GM21528 (cell line): ENCODE measurements around the gene MMP19.
"Not testable (repeated sequence)": the region's sequence is repeated elsewhere in the genome, so short reads cannot be mapped to it uniquely, and the experiment has no call there.

ENCODE experiments used
- ATAC-seq: cut with Tn5 transposase; IDR thresholded peaks from one replicate; pipeline ENCODE4 v1.9.1; 2021; ENCODE audit warnings: mild to moderate bottlenecking, moderate library complexity; ENCODE audit not compliant: unreplicated experiment, low FRiP score

Gene MMP19, protein sequence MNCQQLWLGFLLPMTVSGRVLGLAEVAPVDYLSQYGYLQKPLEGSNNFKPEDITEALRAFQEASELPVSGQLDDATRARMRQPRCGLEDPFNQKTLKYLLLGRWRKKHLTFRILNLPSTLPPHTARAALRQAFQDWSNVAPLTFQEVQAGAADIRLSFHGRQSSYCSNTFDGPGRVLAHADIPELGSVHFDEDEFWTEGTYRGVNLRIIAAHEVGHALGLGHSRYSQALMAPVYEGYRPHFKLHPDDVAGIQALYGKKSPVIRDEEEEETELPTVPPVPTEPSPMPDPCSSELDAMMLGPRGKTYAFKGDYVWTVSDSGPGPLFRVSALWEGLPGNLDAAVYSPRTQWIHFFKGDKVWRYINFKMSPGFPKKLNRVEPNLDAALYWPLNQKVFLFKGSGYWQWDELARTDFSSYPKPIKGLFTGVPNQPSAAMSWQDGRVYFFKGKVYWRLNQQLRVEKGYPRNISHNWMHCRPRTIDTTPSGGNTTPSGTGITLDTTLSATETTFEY

DNA sequence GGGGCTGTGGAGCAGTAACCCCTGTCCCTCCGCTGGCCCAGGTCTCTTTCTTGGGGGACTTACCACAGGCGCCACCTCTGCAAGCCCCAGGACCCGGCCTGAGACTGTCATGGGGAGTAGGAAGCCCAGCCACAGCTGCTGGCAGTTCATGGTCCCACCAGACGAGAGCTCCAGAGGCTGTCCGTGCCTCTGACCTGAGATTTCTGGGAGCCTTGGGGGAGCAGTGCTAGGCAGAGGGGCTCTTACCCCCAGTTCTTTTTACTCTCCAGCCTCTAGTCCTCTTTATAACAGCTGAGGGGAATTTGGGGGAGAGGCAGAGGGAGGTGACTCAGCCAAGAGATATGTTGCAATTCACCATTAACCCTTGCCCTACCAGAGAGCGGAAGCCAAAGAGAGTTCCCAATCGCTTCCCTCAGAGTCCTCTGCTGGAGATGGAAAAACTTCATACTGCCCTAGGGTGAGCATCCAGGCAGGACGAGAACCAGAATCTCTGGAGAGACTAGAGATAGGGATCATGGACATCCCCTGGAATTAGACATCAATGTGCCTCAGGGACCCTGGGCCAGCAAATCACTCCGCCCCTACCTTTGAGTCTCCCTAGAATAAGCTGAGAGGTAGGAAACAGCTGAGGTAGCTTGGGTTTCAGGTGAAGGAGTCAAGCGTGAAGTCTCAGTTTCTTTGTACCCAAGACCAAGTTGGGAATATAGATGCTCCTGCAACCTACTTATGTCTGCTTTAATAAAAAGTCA, at the start of gene MMP19:
TSS of gene MMP19 (minus strand) at position 256 of the 749 bp plus-strand sequence. CDS start at position 150, 106 bp downstream.
- ATAC-seq = no peak

DNA sequence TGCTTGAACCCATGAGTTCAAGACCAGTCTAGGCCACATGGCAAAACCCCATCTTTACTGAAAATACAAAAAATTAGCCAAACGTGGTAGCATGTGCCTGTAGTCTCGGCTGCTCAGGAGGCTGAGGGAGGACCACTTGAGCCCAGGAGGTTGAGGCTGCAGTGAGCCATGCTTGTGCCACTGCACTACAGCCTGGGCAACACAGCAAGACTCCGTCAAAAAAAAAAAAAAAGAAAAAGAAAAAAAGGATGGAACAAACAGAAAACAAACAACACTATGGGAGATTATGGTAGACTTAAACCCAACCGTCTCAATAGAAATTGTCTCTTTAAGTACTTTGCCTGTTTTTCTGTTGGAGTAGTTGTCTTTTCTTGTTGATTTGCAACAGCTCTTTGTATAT, 48.6 kb upstream of the MMP19 start:
- ATAC-seq = no peak

DNA sequence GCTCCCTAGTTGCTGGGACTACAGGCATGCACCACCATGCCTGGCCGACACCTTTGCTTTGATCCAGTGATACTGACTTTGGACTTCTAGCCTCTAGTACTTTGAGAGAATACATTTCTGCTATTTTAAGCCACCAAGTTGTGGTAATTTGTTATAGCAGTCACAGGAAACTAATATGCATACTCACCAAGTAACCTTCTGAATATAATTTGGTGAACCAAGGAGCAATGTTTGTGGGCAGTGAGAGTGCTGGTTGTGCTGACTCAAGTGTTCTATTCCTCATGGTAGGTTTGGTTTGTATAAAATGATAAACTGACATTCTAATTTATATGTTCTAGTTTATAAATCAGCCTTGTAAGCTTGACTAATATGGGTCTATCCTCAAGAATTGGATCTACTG, 42.4 kb upstream of the MMP19 start:
- ATAC-seq = no peak

DNA sequence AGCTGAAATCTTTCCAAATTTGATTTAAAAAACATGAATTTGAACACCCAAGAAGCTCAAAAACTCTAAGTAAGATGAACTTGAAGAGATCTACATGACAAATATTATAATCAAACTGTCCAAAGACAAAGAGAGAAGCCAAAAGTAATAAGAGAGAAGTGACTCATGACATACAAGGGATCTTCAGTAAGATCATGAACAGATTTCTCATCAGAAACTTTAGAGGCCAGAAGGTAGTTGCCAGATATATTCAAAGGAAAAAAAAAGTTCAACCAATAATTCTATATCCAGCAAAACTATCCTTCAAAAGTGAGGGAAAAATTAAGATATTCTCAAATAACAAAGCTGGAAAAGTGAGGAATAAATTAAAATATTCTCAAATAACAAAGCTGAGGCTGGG, 35.1 kb upstream of the MMP19 start:
- no peak for ATAC-seq

DNA sequence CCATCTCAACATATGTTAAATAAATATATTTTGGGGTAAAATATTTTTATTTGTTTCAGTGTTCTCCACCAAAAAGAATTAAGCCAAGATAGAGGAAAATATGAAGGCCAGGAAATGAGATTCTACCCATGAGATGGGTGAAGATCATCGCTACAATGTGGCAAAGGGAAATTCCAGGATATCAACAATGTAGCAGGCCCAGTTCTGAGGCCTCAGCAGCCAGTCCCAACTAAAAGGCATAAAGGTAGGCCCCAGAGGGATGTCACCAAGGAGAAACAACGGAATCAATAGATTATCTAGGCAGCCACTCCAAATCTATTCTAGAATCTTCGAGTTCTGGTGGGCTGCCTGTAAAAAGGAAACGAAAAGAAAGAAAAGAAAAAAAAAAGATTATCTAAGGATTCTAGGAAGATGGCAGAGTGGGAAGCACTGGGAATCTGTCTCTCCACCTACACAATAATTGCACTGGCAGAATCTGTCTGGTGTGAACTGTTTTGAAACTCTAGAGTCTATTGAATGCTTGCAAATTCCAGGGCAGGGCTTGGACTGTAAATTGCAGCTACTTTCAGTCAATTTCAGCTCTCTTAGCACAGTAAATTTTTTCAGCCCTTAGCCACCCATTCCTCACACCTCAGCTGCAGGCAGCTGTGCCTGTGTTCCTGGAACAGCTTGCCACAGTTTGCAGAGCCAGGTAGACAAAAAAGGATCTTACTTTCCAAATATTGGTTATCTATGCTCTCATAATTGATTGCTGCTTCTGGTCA, 33.1 kb upstream of the MMP19 start:
- ATAC-seq = no peak

DNA sequence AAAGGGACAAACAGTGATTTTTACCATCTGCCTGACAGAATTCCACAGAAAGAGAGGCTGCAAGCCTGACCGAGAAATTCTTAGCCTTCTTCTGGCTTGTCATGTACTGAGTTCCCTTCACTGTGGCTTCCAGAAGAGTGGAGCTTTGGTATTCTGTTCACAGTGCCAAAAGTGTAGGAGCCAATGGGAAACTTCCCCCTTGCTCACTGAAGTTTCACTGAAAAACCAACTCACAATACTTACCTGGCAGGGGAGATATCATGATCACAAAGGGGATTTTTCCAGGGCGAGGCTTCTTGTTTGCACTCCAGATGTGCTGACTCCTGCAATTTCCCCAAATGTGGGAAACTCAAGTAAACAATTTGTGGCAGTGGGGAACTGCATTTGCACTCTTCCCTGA, 31.7 kb upstream of the MMP19 start:
- ATAC-seq = no peak

DNA sequence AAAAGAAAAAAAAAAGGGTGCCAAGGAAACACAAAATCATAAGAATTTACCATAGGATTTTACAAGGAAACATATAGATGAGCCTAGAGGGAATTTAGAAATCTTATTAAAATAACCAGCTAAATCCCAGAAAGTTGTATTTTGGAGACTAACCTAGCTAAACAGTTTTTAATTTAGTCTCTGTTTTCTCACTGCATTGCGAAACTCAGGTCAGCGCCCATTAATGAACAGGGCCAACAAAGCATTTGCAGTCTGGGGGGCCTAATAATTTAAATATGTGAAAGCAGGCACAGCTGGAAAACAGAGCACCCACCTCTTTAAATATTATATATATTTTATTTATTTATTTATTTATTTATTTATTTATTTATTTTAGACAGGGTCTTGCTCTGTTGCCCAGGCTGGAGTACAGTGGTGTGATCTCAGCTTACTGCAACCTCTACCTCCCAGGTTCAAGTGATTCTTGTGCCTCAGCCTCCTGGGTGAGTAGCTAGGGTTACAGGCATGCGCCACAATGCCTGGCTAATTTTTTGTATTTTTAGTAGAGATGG, 23.8 kb upstream of the MMP19 start:
- not testable (repeated sequence) for ATAC-seq

DNA sequence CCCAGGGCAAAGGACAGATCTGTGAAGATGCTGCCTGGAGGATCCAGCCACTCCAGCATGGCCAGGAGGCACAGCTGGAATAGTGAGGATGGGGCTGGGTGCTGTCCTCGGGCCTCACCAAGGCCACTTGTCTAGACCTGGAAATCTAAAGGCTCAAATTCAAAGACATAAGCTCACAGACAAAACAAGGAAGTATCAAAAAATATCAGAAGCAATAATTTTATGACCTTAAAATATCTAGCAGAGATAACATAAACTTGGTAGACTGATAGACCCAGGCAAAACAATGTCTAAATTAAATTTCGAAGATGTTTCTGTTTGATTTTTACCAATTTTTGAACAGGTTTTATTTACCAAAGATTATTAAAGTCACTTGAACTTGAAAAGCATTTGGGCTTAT, 22.6 kb upstream of the MMP19 start:
- no peak for ATAC-seq

DNA sequence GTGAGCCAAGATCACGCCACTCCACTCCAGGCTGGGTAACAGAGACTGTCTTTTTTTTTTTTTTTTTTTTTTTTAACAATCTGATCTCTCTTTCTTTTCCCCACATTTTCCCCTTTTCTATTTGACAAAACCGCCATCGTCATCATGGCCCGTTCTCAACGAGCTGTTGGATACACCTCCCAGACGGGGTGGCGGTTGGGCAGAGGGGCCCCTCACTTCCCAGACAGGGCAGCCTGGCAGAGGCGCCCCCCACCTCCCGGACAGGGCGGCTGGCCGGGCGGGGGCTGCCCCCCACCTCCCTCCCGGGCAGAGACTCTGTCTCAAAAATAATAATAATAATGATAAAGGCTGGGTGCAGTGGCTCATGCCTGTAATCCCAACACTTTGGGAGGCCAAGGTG, 20.2 kb upstream of the MMP19 start:
- not testable (repeated sequence) for ATAC-seq

DNA sequence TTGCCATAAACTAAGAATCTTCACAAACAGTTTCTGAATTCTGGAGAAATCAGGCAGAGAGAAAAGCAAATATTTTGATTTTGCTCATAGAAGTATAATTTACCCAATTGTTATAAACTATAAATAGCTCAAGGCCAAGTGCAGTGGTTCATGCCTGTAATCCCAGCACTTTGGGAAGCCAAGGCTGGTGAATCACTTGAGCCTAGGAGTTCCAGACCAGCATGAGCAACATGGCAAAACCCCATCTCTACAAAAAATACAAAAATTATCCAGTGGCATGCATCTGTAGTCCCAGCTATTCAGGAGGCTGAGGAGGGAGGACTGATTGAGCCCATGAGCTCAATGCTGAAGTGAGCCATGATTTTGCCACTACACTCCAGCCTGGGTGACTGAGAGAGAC, 19.6 kb upstream of the MMP19 start:
- no peak for ATAC-seq

DNA sequence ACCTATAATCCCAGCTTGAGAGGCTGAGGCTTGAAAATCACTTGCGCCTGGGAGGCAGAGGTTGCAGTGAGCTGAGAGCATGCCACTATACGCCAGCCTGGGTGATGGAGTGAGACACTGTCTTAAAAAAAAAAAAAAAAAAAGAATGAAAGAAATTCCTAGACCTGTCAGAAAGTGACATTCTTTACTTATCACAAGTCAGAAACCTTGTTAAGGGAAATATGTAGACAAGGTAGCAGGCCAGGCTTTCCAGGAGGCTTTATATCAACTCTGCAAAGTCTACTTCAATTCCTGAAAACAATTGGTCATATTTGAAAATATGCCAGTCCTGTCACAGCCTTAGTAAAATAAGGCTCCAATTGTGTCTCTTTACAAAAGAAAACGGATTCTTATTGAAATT, 19.1 kb upstream of the MMP19 start:
- ATAC-seq = no peak

DNA sequence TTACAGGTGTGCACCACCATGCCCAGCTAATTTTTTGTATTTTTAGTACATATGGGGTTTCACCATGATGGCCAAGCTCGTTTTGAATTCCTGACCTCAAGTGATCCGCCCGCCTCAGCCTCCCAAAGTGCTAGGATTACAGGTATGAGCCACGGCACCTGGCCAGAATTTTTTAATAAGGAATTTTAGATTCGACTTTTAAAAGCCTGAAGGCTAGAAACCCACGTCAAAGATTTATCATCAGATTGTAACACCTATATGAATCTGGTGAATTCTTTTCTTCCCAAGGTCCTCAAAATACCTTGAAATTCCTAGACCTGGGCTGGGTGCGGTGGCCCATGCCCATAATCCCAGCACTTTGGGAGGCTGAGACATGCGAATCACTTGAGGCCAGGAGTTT, 18.7 kb upstream of the MMP19 start:
- ATAC-seq = no peak

DNA sequence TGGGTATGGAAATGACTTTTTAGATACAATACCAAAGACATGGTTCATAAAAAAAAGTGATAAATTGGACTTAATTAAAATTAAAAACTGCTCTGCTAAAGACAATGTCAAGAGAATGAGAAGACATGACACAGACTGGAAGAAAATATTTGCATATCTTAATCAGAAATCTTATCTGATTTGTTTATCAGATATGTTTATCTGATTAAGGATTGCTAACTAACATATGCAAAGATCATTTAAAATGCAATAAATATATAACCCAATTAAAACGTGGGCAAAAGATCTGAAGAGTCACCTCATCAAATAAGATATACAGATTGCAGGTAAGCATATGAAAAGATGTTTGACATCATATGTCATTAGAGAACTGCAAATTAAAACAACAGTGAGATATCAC, 10.0 kb upstream of the MMP19 start:
- no peak for ATAC-seq

DNA sequence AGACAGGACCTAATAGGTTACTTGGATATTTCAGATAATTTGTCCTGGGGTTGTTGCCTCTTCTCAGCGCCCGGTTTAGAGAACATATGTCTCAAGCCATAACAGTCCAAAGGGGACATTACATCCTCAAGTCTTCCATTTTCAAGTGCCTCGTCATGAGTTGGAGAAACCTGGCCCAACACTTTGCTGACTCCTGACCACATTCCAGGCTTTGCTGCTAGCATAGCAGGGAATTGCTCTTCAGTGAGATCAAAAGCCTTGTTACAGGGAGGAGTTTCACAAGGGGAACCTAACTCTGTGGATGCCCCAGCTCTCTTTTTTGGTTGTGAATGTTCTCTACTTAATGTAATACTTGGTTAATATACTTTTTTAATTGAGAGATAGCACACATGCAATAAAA, 8.2 kb upstream of the MMP19 start:
- ATAC-seq = no peak

DNA sequence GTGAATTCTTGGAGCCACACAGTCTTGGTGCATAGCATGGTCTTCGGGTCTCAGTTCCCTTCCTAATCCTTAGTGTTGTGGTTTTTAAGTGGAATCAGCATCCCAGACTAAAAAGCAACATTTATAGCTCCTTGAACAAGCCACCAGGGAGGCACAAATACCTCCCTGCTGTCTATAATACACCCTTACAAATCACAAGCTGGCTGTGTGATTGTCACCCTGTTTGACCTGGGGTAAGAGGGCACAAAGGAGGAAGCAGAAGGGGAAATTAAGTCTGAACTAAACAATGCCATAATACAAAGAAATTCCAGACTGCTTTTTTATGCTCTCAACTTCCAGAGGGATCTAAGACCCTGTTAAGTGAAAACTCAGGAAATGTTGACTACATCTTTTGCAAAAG, 7.7 kb upstream of the MMP19 start:
- ATAC-seq = no peak

DNA sequence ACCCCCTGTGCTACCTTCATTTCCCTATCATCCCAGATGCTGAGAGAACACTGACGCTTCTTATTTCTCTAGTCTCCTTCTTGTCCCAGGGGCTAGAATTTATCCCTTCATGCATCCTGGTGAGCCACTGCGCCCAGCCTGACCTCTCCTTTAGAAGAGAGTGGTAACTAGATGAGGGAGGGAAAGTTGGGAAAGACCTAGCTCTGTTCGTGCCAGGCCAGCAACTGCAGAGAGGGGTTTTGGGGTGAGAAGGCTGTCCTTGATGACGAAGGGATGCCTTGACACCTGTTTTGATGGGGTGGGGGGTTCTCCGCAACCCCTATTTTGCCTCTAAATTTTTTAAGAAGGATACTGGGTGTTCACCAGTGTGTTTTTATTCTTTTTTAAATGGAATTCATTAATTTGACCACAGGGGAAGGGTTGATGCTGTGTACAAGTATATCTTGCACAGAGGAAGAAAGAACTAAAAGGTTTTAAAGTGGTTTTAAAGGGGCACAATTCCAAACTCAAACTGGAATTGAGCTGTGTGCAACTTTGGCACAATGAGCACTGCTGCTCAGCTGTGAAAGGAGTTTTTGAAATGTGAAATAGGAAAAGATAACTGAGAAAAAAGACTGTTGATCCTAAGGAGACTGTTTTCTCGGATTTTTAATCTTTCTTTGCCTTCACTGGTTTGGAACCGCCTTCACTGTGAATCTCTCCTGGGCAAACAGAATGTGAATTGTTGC, 7.0 kb upstream of the MMP19 start:
- no peak for ATAC-seq

DNA sequence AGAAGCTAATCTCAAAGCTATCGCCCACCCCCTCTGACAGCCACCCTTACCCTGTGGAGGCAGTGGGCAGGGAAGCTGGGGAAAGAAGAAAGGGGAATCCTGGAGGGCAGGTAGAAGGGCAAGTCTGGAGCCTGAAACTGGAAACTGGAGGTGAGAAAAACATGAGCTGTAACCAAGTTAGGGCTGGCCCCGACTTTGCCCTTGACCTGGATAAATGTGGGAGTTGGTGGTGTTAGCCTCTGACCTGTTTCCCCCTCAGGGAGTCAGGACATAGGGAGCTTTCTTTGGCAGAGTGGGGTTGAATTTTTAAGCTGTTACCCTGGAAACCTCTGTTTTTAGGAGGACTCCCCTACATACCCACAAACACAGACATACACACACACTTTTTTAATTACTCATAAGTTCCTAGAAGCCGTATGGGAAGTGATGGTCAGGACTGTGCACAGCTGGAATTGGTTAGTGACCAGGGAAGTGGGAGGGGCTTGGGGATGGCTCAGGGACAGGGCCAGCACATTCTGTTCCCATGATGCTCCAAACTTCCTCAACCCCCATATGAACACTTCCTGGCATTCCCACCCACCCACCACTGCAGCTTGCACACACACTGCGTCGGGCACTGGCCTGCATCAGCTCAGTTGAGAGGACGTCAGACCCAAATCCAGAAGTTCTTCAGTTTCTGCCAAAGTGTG, 5.0 kb upstream of the MMP19 start:
- ATAC-seq = no peak

DNA sequence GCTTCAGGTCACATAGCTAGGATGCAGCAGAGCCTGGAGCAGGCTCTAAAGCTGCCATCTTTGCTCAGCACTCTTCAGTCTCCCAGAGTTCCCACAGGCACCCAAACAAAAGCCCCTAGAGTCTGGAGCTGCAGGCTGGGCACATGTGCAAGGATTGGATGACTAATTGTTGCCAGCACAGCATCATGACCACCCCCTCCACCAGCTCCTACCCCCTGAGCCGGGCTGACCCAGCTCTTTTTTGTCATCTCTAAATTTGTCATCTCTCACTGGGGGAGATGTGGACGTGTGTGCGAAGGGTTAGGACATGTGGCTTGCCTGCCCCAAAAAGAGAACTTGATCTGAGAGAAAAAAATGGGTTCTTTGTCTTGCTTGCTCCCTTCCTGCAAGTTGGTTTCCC, 4.3 kb upstream of the MMP19 start:
- no peak for ATAC-seq

DNA sequence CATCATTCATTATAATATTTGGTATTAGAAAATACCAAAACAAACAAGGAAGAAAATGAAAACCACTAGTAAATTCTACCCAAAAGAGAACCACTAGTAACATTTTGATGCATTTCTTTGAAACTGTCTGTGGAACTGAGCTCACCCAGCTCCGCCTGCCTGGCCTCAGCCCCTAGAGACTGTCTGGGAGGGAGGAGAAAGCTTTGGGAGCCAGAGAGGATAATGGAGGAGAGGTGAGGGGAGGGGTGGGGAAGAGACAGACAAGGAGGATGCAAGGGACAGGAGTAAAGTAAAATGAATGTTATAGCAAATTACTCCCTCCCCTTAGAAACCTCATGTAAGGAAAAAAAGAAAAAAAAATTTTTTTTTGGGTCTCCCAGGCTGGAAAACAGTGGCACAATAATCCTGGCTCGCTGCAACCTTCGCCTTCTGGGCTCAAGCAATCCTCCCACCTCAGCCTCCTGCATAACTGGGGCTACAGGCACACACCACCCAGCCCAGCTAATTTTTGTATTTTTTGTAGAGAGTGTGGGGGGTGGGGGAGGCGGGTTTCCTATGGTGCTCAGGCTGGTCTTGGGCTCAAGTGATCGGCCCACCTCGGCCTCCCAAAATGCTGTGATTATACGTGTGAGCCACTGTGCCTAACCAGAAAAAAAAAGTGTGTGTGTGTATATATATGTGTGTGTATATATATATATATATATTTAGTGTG, 3.2 kb upstream of the MMP19 start:
- no peak for ATAC-seq
